AG09309 (cell line): Measurements from ENCODE around the gene MUC4.

Experiments used
- DNase-seq: peaks from one replicate; pipeline ENCODE4 v3.0.0-alpha.2; 2010; ENCODE audit warnings: low read depth
- H3K4me3 ChIP-seq: 2 replicates; pipeline ENCODE4 v1.5.1; 2011; ENCODE audit warnings: mild to moderate bottlenecking, low read depth, low read length, moderate library complexity; ENCODE audit not compliant: control insufficient read depth
- TF ChIP-seq, protein P1 (sequence below): IDR thresholded peaks from 2 replicates; pipeline ENCODE4 v1.5.1; 2011; ENCODE audit warnings: mild to moderate bottlenecking, low read depth, low read length, inconsistent platforms; ENCODE audit not compliant: insufficient read depth, control insufficient read depth; ENCODE audit errors: missing control alignments

The MUC4 gene

GRCh38 chr3:195805181-195805580 is 6.5 kb downstream of the MUC4 start:
- DNase-seq: no peak
- TF ChIP-seq, protein P1, sequence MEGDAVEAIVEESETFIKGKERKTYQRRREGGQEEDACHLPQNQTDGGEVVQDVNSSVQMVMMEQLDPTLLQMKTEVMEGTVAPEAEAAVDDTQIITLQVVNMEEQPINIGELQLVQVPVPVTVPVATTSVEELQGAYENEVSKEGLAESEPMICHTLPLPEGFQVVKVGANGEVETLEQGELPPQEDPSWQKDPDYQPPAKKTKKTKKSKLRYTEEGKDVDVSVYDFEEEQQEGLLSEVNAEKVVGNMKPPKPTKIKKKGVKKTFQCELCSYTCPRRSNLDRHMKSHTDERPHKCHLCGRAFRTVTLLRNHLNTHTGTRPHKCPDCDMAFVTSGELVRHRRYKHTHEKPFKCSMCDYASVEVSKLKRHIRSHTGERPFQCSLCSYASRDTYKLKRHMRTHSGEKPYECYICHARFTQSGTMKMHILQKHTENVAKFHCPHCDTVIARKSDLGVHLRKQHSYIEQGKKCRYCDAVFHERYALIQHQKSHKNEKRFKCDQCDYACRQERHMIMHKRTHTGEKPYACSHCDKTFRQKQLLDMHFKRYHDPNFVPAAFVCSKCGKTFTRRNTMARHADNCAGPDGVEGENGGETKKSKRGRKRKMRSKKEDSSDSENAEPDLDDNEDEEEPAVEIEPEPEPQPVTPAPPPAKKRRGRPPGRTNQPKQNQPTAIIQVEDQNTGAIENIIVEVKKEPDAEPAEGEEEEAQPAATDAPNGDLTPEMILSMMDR: no peak
- H3K4me3 ChIP-seq: no peak overlapping the region

DNA sequence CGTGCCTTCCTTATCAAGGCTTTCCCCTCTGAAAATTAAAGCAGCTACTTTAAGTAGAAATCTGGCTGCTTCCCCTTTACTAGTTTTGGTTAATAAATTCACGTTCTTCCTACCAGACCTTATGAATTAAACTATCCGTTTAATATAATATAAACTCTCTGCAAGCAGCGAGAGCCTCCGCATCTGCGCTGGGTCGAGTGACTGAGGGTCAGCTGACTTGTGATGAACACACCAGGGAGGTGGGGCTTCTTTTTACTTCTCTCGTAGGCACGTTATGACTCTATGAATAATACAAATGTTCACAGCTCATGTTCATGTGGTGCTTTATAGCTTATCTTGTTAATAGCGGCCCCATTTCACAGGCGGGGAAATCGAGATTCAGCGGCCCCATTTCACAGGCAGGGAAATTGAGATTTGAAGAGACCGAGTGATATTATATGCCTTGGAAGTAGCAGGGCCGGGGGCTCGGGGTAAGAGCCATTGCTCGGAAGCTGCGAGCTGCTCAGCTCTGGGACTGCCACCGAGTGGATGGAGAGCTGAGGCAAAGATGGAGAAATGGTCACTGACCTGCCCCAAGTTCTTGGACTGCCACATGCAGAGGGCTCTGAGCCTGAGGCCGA is 8.3 kb downstream of the MUC4 start:
- TF ChIP-seq, protein P1: no peak
- peak overlapping the region; percentile 16 for H3K4me3 ChIP-seq
- DNase-seq: peak; percentile 5

DNA sequence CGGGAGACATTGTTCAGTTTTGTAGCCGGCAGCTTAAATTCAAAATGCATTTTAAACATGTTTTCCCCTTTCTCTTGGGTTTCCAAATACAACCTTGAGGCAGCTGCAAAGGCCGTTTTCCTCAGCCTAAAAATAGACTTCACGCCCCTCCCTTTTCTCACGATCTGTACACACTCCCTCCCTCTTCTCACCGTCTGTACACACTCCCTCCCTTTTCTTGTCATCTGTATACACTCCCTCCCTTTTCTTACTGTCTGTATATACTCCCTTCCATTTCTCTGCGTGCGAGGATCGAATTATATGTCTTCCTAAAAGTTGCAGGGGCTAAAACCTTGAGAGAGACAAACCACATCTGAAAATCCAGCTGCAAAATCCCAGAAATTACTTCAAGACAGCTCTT is 8.9 kb downstream of the MUC4 start:
- TF ChIP-seq, protein P1: no peak
- H3K4me3 ChIP-seq: peak overlapping the region; percentile 16
- DNase-seq: no peak

DNA sequence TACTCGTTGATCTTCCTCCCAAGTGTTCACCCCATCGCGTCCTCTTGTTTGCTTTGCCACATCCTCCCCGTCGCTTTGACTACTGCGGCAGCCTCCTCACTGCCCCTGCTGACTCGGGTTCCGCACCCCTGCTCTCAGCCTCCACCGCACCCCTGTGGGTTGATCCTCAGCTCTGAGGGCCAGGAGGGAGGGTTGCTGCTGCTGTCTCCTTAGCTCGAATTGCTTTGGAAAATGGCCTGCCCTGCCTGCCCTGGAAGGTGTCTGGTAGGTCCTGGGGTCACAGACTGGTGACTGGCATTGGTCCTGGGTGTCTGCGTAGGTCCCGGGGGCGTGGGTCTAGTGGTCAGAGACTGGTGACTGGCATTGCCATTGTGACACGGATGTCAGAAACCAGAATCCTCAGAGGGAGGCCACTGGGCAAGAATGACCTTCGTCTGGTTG is 9.4 kb downstream of the MUC4 start:
- TF ChIP-seq, protein P1: no peak
- no peak for DNase-seq
- H3K4me3 ChIP-seq: no peak overlapping the region

DNA sequence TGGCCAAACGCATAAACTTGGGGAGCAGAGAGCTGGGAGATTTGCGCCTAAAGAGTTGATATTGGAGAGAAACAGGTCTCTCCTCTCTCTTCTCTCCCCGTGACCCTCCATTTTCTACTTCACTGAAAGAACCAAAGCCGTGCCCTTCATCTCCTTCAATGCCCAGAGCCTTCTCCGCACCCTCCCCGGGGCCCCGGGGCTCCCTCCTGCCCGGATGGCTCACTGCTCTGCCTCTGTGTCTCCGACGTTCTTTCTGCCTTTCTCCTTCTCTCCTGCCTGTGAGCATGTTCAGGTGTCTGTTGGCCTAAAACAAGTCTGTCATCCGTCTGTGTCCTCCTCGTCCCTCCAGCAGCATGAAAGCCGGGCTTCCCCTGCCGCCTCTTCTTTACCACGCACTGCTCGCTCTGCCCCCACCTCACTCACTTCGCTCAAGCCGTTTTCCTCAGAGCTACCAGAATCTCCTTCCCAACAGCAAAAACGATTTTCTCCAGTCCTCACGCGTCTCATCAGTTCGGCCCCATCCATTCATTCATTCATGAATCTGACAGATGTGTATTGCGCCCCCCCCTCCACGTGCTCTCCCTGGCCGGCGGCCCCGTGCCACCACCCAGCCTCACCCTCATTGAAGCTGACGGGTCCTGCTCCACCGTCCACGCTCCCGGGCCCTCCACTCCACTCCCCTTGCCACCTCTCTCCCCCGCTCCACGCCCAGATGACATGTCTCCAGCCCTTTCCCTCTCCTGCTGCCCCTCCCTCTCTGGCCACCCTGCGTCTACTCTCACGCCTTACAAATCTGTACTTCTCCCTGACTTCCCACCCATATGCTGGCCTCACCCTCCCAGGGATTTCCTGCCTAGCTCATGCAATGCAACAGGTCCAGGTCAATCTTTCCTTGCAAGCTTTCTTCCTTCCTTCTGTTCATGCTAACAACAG is 10.2 kb downstream of the MUC4 start:
- no peak for DNase-seq
- H3K4me3 ChIP-seq: no peak overlapping the region
- TF ChIP-seq, protein P1: no peak

DNA sequence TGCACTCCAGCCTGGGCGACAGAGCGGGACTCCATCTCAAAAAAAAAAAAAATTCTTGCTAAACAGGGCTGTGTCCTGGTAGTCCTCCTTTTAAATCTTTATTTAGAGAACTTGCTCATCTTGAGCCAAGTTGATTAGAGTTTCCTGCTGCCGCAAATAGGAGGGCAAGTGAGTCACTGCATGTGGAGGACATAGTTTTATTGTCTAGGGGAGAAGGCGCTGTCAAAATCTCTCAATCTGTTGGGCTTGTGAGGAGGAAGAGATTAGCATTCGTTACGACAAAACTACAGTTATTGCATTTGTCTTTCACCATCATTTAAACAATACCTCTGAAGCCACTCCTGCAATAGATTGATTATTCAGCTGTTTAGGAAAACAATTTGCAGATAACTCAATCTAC is 11.5 kb downstream of the MUC4 start:
- H3K4me3 ChIP-seq: no peak overlapping the region
- DNase-seq: no peak
- TF ChIP-seq, protein P1: no peak
